Measurements from ENCODE around the gene PLA2R1. TPM values are rescaled to one million over a fixed set of nuclear protein-coding genes. Genes with fewer than 3 reads are reported as not detected.

PLA2R1 gene
- polyA plus RNA-seq, 3 donors, result not detected

DNA sequence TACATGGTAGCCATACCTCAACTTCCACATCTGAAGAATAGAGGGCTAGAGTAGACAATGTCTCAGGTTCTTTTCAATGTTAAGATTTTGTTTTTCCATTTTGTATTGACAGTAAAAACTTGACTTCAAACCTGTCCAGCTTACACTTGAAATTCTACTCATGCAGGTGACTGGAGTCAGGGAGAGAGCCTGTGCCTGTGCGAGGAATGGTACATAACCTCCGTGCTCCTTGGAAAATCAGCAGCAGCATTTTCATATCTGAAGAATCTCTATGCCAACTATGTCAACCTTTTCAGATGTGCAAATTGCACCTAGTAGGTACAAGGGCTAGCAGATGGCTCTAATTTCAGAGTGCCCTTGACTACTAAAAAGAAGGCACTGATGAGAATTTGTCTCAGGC is 2.1 kb downstream of the PLA2R1 start:
- Histone ChIP-seq H3K4me1 (ENCODE audit: control insufficient read depth in 1 of 2, insufficient read depth in 2 of 2, low read length in 2 of 2) (peaks cover 7 to 17% of the 10 kb centered on the region in 2 donors), H3K9ac (ENCODE audit: insufficient read depth, low read length, poor library complexity, severe bottlenecking) (no peak overlapping the region), H3K4me2 (replicated peaks; ENCODE audit: extremely low read depth, low read length, poor library complexity, severe bottlenecking) (no peak overlapping the region), H3K27me3 (ENCODE audit: control insufficient read depth in 2 of 2, insufficient read depth in 2 of 2, low read length in 2 of 2) (peaks cover 6 to 32% of the 10 kb centered on the region in 2 donors), H3K36me3 (replicated peaks in 1 of 2; ENCODE audit: control insufficient read depth in 1 of 2, insufficient read depth in 2 of 2, low read length in 2 of 2) (no peaks in the 10 kb centered on the region), H3K9me3 (replicated peaks in 1 of 2; ENCODE audit: control insufficient read depth in 1 of 2, insufficient read depth in 1 of 2, low read length in 2 of 2) (no peaks in the 10 kb centered on the region), H4K20me1 (ENCODE audit: insufficient read depth, low read length) (no peaks in the 10 kb centered on the region), H3K79me2 (ENCODE audit: insufficient read depth, low read length) (no peaks in the 10 kb centered on the region), H2AFZ (ENCODE audit: insufficient read depth, low read depth, low read length, poor library complexity, severe bottlenecking) (no peak overlapping the region), H3K4me3 (replicated peaks in 1 of 3; ENCODE audit: low read depth in 2 of 3, low read length in 3 of 3) (no peak overlapping the region), H3K27ac (ENCODE audit: low read depth in 1 of 2, low read length in 2 of 2) (no peak overlapping the region)
- intact Hi-C loops (cut with micrococcal nuclease), result no loop called here
- peaks cover 17% of the 10 kb centered on the region for H3K4me1 Mint-ChIP-seq
- DNase-seq, result no peak
- H3K36me3 Mint-ChIP-seq, result peaks cover 0 to 2% of the 10 kb centered on the region in 2 donors
- no peak overlapping the region for H3K27ac Mint-ChIP-seq
- TF ChIP-seq, protein P1, sequence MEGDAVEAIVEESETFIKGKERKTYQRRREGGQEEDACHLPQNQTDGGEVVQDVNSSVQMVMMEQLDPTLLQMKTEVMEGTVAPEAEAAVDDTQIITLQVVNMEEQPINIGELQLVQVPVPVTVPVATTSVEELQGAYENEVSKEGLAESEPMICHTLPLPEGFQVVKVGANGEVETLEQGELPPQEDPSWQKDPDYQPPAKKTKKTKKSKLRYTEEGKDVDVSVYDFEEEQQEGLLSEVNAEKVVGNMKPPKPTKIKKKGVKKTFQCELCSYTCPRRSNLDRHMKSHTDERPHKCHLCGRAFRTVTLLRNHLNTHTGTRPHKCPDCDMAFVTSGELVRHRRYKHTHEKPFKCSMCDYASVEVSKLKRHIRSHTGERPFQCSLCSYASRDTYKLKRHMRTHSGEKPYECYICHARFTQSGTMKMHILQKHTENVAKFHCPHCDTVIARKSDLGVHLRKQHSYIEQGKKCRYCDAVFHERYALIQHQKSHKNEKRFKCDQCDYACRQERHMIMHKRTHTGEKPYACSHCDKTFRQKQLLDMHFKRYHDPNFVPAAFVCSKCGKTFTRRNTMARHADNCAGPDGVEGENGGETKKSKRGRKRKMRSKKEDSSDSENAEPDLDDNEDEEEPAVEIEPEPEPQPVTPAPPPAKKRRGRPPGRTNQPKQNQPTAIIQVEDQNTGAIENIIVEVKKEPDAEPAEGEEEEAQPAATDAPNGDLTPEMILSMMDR (IDR thresholded peaks at IDR 0.05), result no peak
- H3K9me3 Mint-ChIP-seq, result peaks cover 0 to 9% (median 0%) of the 10 kb centered on the region in 7 donors
- 100% methylated on average over 2 of the region's 2 CpGs for WGBS (ENCODE audit: insufficient coverage)
- peaks cover 20 to 34% (median 26%) of the 10 kb centered on the region in 3 donors for H3K27me3 Mint-ChIP-seq (ENCODE audit: low read depth in 3 of 3)
- no peak overlapping the region for H3K4me3 Mint-ChIP-seq

DNA sequence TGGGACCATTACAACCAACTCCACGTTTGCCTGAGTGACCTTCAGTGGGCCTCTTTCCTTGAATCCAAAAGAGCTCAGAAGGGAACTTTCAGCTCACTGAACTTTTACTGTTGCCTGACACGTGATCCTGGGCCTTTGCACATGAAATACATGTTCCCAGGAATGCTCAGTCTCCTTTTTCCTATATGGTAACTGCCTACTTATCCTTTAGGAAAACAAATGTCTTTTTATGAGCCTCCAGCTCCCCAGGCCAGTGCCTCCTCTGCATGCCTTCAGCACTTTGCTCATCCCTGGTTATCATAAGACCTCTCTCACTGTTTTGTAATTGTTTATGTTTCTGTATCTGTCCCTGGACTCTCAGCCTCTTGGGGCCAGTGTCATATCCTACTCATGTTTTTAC is 5.1 kb downstream of the PLA2R1 start:
- DNase-seq, result no peak
- TF ChIP-seq, protein P1 (IDR thresholded peaks at IDR 0.05), result no peak
- H3K27me3 ChIP-seq (ENCODE audit: control insufficient read depth in 2 of 2, insufficient read depth in 2 of 2, low read length in 2 of 2), result peaks cover 2 to 20% of the 10 kb centered on the region in 2 donors
- no peaks in the 10 kb centered on the region for H3K36me3 ChIP-seq (replicated peaks in 1 of 2; ENCODE audit: control insufficient read depth in 1 of 2, insufficient read depth in 2 of 2, low read length in 2 of 2)
- no peak overlapping the region for H3K27ac ChIP-seq (ENCODE audit: low read depth in 1 of 2, low read length in 2 of 2)
- peaks cover under 1 to 12% of the 10 kb centered on the region in 2 donors for H3K4me1 ChIP-seq (ENCODE audit: control insufficient read depth in 1 of 2, insufficient read depth in 2 of 2, low read length in 2 of 2)
- no peak overlapping the region for H3K27ac Mint-ChIP-seq
- H3K4me1 Mint-ChIP-seq, result peaks cover 8% of the 10 kb centered on the region
- no peak overlapping the region for H3K4me3 Mint-ChIP-seq
- intact Hi-C loops (cut with micrococcal nuclease), result no loop called here
- no peak overlapping the region for H3K9ac ChIP-seq (ENCODE audit: insufficient read depth, low read length, poor library complexity, severe bottlenecking)
- H3K4me3 ChIP-seq (replicated peaks in 1 of 3; ENCODE audit: low read depth in 2 of 3, low read length in 3 of 3), result no peak overlapping the region
- no peaks in the 10 kb centered on the region for H3K36me3 Mint-ChIP-seq
- H2AFZ ChIP-seq (ENCODE audit: insufficient read depth, low read depth, low read length, poor library complexity, severe bottlenecking), result no peak overlapping the region
- no peaks in the 10 kb centered on the region for H3K9me3 ChIP-seq (replicated peaks in 1 of 2; ENCODE audit: control insufficient read depth in 1 of 2, insufficient read depth in 1 of 2, low read length in 2 of 2)
- peaks cover 0 to 6% (median 0%) of the 10 kb centered on the region in 7 donors for H3K9me3 Mint-ChIP-seq
- H4K20me1 ChIP-seq (ENCODE audit: insufficient read depth, low read length), result no peaks in the 10 kb centered on the region
- H3K4me2 ChIP-seq (replicated peaks; ENCODE audit: extremely low read depth, low read length, poor library complexity, severe bottlenecking), result no peak overlapping the region
- H3K27me3 Mint-ChIP-seq (ENCODE audit: low read depth in 3 of 3), result peaks cover 11 to 21% (median 17%) of the 10 kb centered on the region in 3 donors
- WGBS (ENCODE audit: insufficient coverage), result 86% methylated on average over 2 of the region's 2 CpGs
- H3K79me2 ChIP-seq (ENCODE audit: insufficient read depth, low read length), result no peaks in the 10 kb centered on the region

Data from CD14-positive monocyte (primary cell).